ENCODE data around the gene MAGEB1.

MAGEB1 gene

GRCh38 chrX:30296408-30297254 is 49.7 kb downstream of the MAGEB1 start:
- no peak for DNase-seq (ENCODE audit: low read depth in 3 of 3)

GRCh38 chrX:30301208-30301607 is 54.3 kb downstream of the MAGEB1 start:
- DNase-seq (ENCODE audit: low read depth in 3 of 3) = no peak

Measured in stimulated activated CD4-positive, alpha-beta T cell treated with anti-CD3 and anti-CD28 coated beads, TNF-alpha, amount 100 ng/mL, for 24 hours (primary cell).